Glutamatergic neuron (in vitro differentiated cells): ENCODE data around the gene DIPK1C. TPM values are rescaled to one million over a fixed set of nuclear protein-coding genes. Genes with fewer than 3 reads are reported as not detected.

Experiments used
- DNase-seq: peaks from one replicate; pipeline ENCODE4 v3.0.0; 2022
- H3K27ac Mint-ChIP-seq: one replicate; pipeline ENCODE4 v1.8.0; 2020; ENCODE audit warnings: mild to moderate bottlenecking, mixed read lengths, inconsistent platforms; ENCODE audit not compliant: unreplicated experiment
- H3K27me3 Mint-ChIP-seq: one replicate; pipeline ENCODE4 v1.8.0; 2020; ENCODE audit warnings: mild to moderate bottlenecking, moderate library complexity, mixed read lengths, inconsistent platforms; ENCODE audit not compliant: unreplicated experiment
- H3K36me3 Mint-ChIP-seq: one replicate; pipeline ENCODE4 v1.8.0; 2020; ENCODE audit warnings: mild to moderate bottlenecking, mixed read lengths, inconsistent platforms; ENCODE audit not compliant: unreplicated experiment
- H3K4me1 Mint-ChIP-seq: one replicate; pipeline ENCODE4 v1.8.0; 2020; ENCODE audit warnings: mild to moderate bottlenecking, low read depth, mixed read lengths, inconsistent platforms; ENCODE audit not compliant: unreplicated experiment
- H3K4me3 Mint-ChIP-seq: one replicate; pipeline ENCODE4 v1.8.0; 2020; ENCODE audit warnings: mild to moderate bottlenecking, mixed read lengths, inconsistent platforms; ENCODE audit not compliant: unreplicated experiment
- H3K9me3 Mint-ChIP-seq: one replicate; pipeline ENCODE4 v1.8.0; 2020; ENCODE audit warnings: mild to moderate bottlenecking, moderate library complexity, mixed read lengths, inconsistent platforms; ENCODE audit not compliant: unreplicated experiment
- CTCF ChIP-seq: fragments of 200-600 bp; sonication (generic); IDR thresholded peaks from one replicate; pipeline ENCODE4 v1.5.0; 2021; ENCODE audit not compliant: partially characterized antibody, unreplicated experiment
- total RNA-seq: library from RNA; stranded (reverse); fragmentation: NEBNext Ultra II Directional; extraction: Animal tissue kit (Norgen Biotek cat#: 25700); gene quantifications from one replicate; pipeline ENCODE4 v1.2.1, GENCODE V29; 2021; ENCODE audit not compliant: unreplicated experiment

The DIPK1C gene
- total RNA-seq, 1 donor from 2014 or later = not detected

- H3K9me3 Mint-ChIP-seq = peaks cover 1% of the 10 kb centered on the region
- no peak overlapping the region for H3K4me3 Mint-ChIP-seq
- peaks cover 5% of the 10 kb centered on the region for H3K27me3 Mint-ChIP-seq
- H3K36me3 Mint-ChIP-seq = no peaks in the 10 kb centered on the region
- DNase-seq = no peak
- no peak overlapping the region for H3K27ac Mint-ChIP-seq
- no peak for TF ChIP-seq CTCF
- no peaks in the 10 kb centered on the region for H3K4me1 Mint-ChIP-seq
Observed at GRCh38 chr18:74388227-74388626, 68.9 kb downstream of the DIPK1C start.

- Mint-ChIP-seq H3K4me1 (no peaks in the 10 kb centered on the region), H3K9me3 (peaks cover 1% of the 10 kb centered on the region), H3K4me3 (no peak overlapping the region), H3K36me3 (no peaks in the 10 kb centered on the region), H3K27ac (no peak overlapping the region), H3K27me3 (peaks cover 5% of the 10 kb centered on the region)
- no peak for DNase-seq
- no peak for TF ChIP-seq CTCF
Observed at GRCh38 chr18:74387383-74387782, 69.7 kb downstream of the DIPK1C start.

Other genes starting within 250 kb of the DIPK1C start
- 28.3 TPM for gene CYB5A, start 165.3 kb downstream of the DIPK1C start, total RNA-seq
- not detected for gene C18orf63, start 141.5 kb downstream of the DIPK1C start, total RNA-seq
- 123 TPM for gene CNDP2, start 39.1 kb upstream of the DIPK1C start, total RNA-seq
- 0.27 TPM for gene CNDP1, start 77.2 kb upstream of the DIPK1C start, total RNA-seq
- 15.8 TPM for gene ZNF407, start 140.6 kb upstream of the DIPK1C start, total RNA-seq